Mucosa of descending colon (tissue), 3 donors: ENCODE results near the gene ARMC12. TPM values are rescaled to one million over a fixed set of nuclear protein-coding genes. Genes with fewer than 3 reads are reported as not detected.
"Not testable (repeated sequence)": the region's sequence is repeated elsewhere in the genome, so short reads cannot be mapped to it uniquely, and the experiment has no call there.

Experiments used
- ATAC-seq: fragments of 200-7000 bp; cut with Tn5 transposase; one replicate; pipeline ENCODE4 v1.9.1; 2020; ENCODE audit warnings: mild to moderate bottlenecking, moderate library complexity
- DNase-seq, 3 donors: peaks; one replicate each; pipeline ENCODE4 v3.0.0-alpha.2; 2020
- H3K36me3 ChIP-seq: fragments of 200-600 bp; one replicate; pipeline ENCODE4 v1.8.0; 2021; ENCODE audit warnings: low read depth, mild to moderate bottlenecking
- H3K4me1 ChIP-seq: fragments of 200-600 bp; one replicate; pipeline ENCODE4 v1.8.0; 2021; ENCODE audit warnings: low read depth, mild to moderate bottlenecking
- H3K4me3 ChIP-seq: fragments of 200-600 bp; one replicate; pipeline ENCODE4 v1.8.0; 2021; ENCODE audit warnings: mild to moderate bottlenecking
- H3K9me3 ChIP-seq: fragments of 200-600 bp; one replicate; pipeline ENCODE4 v1.8.0; 2021; ENCODE audit warnings: mild to moderate bottlenecking
- intact Hi-C, 2 donors: fragments of 100-400 bp; cut with DNase I in 1 of 2; cut with micrococcal nuclease in 1 of 2; formaldehyde crosslinking; loops; one replicate each; pipeline versions ENCODE4 v1.11.0 to v1.11.1; 2022; cut with DNase I, micrococcal nuclease
- total RNA-seq, 3 donors: library from RNA; stranded (reverse); fragmentation: NEBNext Ultra II Directional in 2 of 3; extraction: Animal tissue kit (Norgen Biotek cat#: 25700) in 2 of 3; gene quantifications; one replicate each; pipeline versions ENCODE4 v1.2.1 to v1.2.4, GENCODE V29; 2021 to 2023
- TF ChIP-seq, protein P1 (sequence below): fragments of 200-600 bp; IDR thresholded peaks from one replicate; pipeline ENCODE4 v1.8.0; 2022; ENCODE audit warnings: antibody characterized with exemption, mild to moderate bottlenecking
- donor health status: DM: no; HTN: no; CAD: no; lungs with moderate emphysema.
- donor health status: DM: no; HTN: no; CAD: no.
- donor health status: DM: no; HTN: yes; CAD: no.

ARMC12 gene
- total RNA-seq, 3 donors from 2014 or later, result 0.31 to 0.55 (median 0.44) TPM

GRCh38 chr6:35691027-35691824 is 45.6 kb upstream of the ARMC12 start:
- intact Hi-C loops, result no loop called here
- ATAC-seq (peak; percentile 2), DNase-seq (peak; percentile 43 to 79 (median 45))
- TF ChIP-seq, protein P1, sequence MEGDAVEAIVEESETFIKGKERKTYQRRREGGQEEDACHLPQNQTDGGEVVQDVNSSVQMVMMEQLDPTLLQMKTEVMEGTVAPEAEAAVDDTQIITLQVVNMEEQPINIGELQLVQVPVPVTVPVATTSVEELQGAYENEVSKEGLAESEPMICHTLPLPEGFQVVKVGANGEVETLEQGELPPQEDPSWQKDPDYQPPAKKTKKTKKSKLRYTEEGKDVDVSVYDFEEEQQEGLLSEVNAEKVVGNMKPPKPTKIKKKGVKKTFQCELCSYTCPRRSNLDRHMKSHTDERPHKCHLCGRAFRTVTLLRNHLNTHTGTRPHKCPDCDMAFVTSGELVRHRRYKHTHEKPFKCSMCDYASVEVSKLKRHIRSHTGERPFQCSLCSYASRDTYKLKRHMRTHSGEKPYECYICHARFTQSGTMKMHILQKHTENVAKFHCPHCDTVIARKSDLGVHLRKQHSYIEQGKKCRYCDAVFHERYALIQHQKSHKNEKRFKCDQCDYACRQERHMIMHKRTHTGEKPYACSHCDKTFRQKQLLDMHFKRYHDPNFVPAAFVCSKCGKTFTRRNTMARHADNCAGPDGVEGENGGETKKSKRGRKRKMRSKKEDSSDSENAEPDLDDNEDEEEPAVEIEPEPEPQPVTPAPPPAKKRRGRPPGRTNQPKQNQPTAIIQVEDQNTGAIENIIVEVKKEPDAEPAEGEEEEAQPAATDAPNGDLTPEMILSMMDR, result no peak
- no peaks in the 10 kb centered on the region for H3K9me3 ChIP-seq
- H3K4me1 ChIP-seq, result no peaks in the 10 kb centered on the region
- no peaks in the 10 kb centered on the region for H3K36me3 ChIP-seq
- no peak overlapping the region for H3K4me3 ChIP-seq

- no peak for ATAC-seq
- no peaks in the 10 kb centered on the region for H3K9me3 ChIP-seq
- no peak overlapping the region for H3K4me3 ChIP-seq
- intact Hi-C loops, result no loop called here
- H3K36me3 ChIP-seq, result no peaks in the 10 kb centered on the region
- no peaks in the 10 kb centered on the region for H3K4me1 ChIP-seq
- DNase-seq, result no peak
- TF ChIP-seq, protein P1, result no peak
Observed at GRCh38 chr6:35694462-35694861, 42.4 kb upstream of the ARMC12 start.

- H3K36me3 ChIP-seq, result not testable (repeated sequence)
Observed at GRCh38 chr6:35698430-35698829, 38.4 kb upstream of the ARMC12 start.

DNA sequence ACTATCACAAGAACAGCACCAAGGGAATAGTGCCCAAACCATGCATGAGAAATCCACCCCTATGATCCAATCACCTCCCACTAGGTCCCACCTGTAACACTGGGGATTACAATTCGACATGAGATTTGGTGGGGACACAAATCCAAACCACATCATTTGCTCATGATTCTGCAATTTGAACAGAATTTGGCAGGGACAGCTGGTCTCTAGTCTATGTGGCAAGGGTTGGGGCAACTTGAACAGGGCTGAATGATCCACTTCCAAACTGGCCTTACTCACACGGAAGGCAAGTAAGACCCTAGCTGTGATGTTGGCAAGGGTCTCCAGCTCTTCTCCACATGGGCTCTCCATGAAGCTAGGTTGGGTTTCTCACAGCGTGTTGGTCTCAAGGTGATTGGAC is 38.0 kb upstream of the ARMC12 start:
- Histone ChIP-seq H3K9me3 (peaks cover 3% of the 10 kb centered on the region), H3K4me3 (no peak overlapping the region), H3K36me3 (no peaks in the 10 kb centered on the region), H3K4me1 (no peaks in the 10 kb centered on the region)
- no peak for ATAC-seq
- DNase-seq, result no peak
- intact Hi-C loops, result no loop called here
- TF ChIP-seq, protein P1, result no peak

More at GRCh38 chr6:35698430-35698829, 38.4 kb upstream of the ARMC12 start:
- DNase-seq, H3K4me1 ChIP-seq, ATAC-seq, H3K9me3 ChIP-seq, H3K4me3 ChIP-seq, intact Hi-C loops: not testable (repeated sequence)

- H3K4me3 ChIP-seq, result no peak overlapping the region
- no peaks in the 10 kb centered on the region for H3K4me1 ChIP-seq
- ATAC-seq (no peak), DNase-seq (no peak)
- intact Hi-C loops, result no loop called here
- TF ChIP-seq, protein P1, result no peak
- H3K9me3 ChIP-seq, result peaks cover 3% of the 10 kb centered on the region
- no peaks in the 10 kb centered on the region for H3K36me3 ChIP-seq
Observed at GRCh38 chr6:35703554-35703953, 33.3 kb upstream of the ARMC12 start.

- TF ChIP-seq, protein P1, result no peak
- peaks cover 3% of the 10 kb centered on the region for H3K9me3 ChIP-seq
- intact Hi-C loops, result no loop called here
- no peaks in the 10 kb centered on the region for H3K36me3 ChIP-seq
- no peak for DNase-seq
- H3K4me1 ChIP-seq, result no peaks in the 10 kb centered on the region
- H3K4me3 ChIP-seq, result no peak overlapping the region
- ATAC-seq, result no peak
Observed at GRCh38 chr6:35706468-35706867, 30.4 kb upstream of the ARMC12 start.
